Activated naive CD4-positive, alpha-beta T cell treated with anti-CD3 and anti-CD28 coated beads, Interleukin-2, amount 50 U/mL, for 24 hours (primary cell): ENCODE measurements around the gene DCP2.

Experiments used
- H3K27ac Mint-ChIP-seq: one replicate; pipeline ENCODE4 v1.8.0; 2021; ENCODE audit warnings: mild to moderate bottlenecking, mixed read lengths
- H3K27me3 Mint-ChIP-seq: one replicate; pipeline ENCODE4 v1.8.0; 2021; ENCODE audit warnings: mixed read lengths
- H3K36me3 Mint-ChIP-seq: one replicate; pipeline ENCODE4 v1.8.0; 2021; ENCODE audit warnings: mixed read lengths
- H3K4me1 Mint-ChIP-seq: one replicate; pipeline ENCODE4 v1.8.0; 2021; ENCODE audit warnings: mixed read lengths
- H3K4me3 Mint-ChIP-seq: one replicate; pipeline ENCODE4 v1.8.0; 2021; ENCODE audit warnings: mild to moderate bottlenecking, mixed read lengths
- H3K9me3 Mint-ChIP-seq: one replicate; pipeline ENCODE4 v1.8.0; 2021; ENCODE audit warnings: mixed read lengths

The DCP2 gene

DNA sequence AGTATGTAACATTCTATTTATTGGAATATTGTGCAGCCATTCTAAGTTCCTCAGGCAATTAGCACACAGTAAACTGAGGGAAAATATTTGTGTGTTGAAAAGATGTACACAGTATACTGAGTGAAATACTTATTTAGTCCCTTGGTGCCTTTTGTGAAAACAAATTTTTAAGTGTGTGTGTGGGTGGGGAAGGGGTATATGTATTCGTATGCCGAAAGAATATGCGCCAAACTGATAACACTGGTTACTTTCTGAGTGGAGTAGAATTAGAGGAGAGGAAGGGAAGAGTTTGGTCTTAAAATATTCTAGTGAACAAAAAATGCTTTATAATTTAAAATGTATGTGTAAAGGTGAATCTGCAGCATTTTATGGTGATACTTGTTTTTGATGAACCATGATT is 3.1 kb downstream of the DCP2 start:
- Mint-ChIP-seq H3K4me1 (peaks cover 75% of the 10 kb centered on the region), H3K27ac (peak overlapping the region; percentile 92), H3K4me3 (peak overlapping the region; percentile 83), H3K27me3 (no peaks in the 10 kb centered on the region), H3K9me3 (no peaks in the 10 kb centered on the region), H3K36me3 (peaks cover 12% of the 10 kb centered on the region)

DNA sequence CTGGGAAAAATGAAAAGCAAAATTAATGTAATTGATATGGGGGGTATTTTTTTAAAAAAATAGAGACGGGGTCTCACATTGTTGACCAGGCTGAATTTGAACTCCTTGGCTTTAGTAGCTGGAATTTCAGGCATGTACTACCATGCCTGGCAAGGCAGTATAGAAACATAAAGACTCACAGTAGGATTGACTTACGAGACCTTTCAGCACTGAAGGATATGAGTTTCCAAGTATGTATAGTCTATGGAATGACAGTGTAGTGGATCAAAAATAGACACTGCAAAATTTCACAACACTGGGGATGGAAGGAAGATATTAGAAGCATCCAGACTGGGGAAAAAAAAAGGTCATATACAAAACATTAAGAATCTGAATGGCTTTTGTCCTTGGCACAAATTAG is 6.8 kb downstream of the DCP2 start:
- Mint-ChIP-seq H3K9me3 (no peaks in the 10 kb centered on the region), H3K4me1 (peaks cover 77% of the 10 kb centered on the region), H3K27me3 (no peaks in the 10 kb centered on the region), H3K27ac (no peak overlapping the region), H3K4me3 (no peak overlapping the region), H3K36me3 (peaks cover 15% of the 10 kb centered on the region)

DNA sequence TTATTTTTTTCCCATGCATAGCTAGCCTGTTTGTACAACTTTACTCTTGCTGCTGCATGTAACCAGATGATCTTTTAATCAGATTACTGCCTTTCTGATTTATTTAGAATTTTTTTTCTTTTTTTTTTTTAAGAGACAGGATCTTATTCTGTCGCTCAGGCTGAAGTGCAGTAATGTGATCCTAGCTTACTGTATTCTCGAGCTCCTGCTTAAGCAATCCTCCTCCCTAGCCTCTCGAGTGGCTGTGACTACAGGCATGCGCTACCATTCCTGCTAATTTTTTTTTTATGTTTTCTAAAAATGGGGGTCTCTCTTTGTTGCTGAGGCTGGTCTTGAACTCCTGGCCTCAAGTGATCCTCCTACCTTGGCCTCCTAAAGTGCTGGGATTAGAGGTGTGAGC is 9.6 kb downstream of the DCP2 start:
- Mint-ChIP-seq H3K9me3 (no peaks in the 10 kb centered on the region), H3K36me3 (peaks cover 19% of the 10 kb centered on the region), H3K27ac (no peak overlapping the region), H3K27me3 (no peaks in the 10 kb centered on the region), H3K4me1 (peaks cover 75% of the 10 kb centered on the region), H3K4me3 (no peak overlapping the region)

DNA sequence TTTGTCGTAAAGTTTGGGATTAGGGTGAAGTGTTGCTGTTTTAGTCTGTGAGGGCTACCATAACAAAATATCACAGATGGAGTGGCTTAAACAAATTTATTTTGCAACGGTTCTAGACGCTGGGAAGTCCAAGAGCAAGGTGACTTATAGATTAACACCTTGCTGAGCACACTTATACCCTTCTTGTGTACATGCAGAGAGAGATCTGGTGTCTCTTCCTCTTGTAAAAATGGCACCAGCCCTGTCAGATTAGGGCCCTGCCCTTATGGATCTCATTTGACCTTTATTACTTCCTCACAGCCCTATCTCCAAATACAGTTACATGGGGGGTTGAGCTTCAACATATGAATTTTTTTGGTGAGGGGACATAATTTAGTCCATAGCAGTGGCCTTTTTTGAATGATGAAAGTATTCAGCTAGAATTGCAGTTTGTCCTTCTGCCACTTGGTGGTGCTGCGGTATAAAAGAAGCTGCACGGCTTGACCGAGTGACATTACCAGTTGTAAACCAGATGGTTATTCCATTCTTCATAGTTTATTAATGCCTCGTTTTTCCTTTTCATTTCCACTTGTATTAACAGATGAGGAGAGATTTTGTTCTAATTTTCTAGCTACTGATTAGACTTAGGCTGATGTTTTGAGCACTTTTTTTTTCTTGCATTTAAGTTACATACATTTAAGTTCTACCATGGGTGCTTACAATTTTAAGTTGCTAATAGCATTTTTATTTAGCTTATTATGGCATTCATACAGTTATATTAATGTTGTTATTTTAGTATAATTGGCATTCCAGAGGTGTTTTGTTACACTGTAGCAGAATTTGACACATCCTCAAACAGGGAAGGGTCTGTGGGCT is 19.4 kb downstream of the DCP2 start:
- Mint-ChIP-seq H3K27ac (no peak overlapping the region), H3K36me3 (peaks cover 7% of the 10 kb centered on the region), H3K27me3 (no peaks in the 10 kb centered on the region), H3K9me3 (no peaks in the 10 kb centered on the region), H3K4me3 (no peak overlapping the region), H3K4me1 (peaks cover 33% of the 10 kb centered on the region)

DNA sequence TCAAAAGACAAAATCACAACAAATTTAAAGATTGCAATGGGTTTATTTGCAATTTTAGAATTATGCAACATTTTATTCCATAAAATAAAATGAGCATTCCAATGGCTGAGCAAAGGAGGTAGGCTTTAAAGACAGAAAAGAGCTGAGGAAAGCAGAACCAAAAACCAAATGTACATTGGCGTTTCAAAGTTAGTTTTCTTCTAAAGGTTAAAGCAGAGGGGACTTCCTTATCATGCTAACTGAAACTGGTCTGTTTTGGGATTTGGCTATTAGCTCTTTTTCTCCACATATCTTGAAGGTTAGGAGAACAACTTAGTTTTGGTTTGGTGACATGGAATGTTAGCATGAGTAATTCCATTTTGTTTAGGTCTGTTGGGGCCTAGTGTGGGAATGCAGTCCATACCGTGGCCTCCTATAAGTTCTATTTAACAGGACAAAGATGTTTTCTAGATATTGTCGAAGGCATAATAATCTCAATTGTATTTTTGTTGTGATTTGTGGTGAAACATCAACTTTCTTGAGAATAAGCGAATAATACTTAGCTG is 20.3 kb downstream of the DCP2 start:
- Mint-ChIP-seq H3K4me1 (peaks cover 27% of the 10 kb centered on the region), H3K27ac (no peak overlapping the region), H3K9me3 (no peaks in the 10 kb centered on the region), H3K36me3 (peaks cover 10% of the 10 kb centered on the region), H3K27me3 (no peaks in the 10 kb centered on the region), H3K4me3 (no peak overlapping the region)

DNA sequence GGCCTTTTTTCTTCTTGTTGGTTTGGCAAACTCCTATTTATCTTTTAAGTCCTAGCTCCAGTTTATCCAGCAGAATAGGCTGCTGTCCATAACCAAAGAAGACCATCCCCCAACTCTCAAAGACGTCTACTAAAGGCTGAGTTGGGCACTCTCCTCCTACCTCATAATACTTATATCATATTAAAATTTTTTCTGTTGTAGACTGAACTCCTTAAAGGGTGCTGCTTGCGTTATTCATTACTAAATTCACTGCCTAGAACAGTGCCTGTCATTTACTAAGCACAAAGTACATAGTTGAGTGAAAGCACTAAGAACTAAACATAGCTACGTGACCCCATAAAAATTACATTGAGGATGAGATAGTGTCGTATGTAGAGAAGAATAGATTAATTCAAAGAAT is 21.7 kb downstream of the DCP2 start:
- no peaks in the 10 kb centered on the region for H3K9me3 Mint-ChIP-seq
- H3K4me1 Mint-ChIP-seq: peaks cover 25% of the 10 kb centered on the region
- no peaks in the 10 kb centered on the region for H3K27me3 Mint-ChIP-seq
- peaks cover 13% of the 10 kb centered on the region for H3K36me3 Mint-ChIP-seq
- peak overlapping the region; percentile 62 for H3K27ac Mint-ChIP-seq
- no peak overlapping the region for H3K4me3 Mint-ChIP-seq

DNA sequence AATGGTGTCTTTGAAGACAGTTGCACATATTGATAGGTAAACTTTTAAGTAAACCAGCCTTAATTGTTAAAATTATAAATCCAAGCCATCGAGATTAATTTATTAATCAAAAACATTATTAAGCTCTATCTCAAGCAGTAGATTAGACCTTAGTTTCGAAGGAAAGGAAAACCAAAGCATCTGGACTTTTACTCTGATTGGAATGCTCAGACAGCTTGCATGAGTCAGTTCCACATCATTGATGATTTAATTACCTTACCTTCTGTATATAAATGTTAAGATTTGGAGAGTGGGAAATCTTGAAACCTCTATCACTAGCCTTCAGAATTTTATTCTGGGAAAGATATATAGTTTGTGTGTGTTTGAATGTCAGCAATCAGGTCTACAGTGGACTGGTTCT is 23.9 kb downstream of the DCP2 start:
- Mint-ChIP-seq H3K27ac (no peak overlapping the region), H3K36me3 (peaks cover 13% of the 10 kb centered on the region), H3K27me3 (no peaks in the 10 kb centered on the region), H3K4me3 (no peak overlapping the region), H3K9me3 (no peaks in the 10 kb centered on the region), H3K4me1 (peaks cover 26% of the 10 kb centered on the region)

DNA sequence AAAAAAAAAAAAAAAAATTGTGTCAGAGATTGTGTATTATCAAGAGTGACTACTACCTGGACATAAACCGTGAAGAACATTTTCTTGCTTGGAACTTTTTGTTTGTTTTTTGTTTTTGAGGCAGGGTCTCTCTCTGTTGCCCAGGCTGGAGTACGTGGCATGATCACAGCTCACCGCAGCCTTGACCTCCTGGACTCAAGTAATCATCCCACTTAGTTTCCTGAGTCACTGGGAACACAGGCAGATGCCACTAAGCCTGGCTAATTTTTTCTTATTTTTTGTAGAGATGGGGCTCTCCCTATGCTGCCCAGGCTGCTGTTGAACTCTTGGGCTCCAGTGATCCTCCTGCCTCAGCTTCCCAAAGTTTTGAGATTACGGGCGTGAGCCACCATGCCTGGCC is 25.8 kb downstream of the DCP2 start:
- no peak overlapping the region for H3K27ac Mint-ChIP-seq
- H3K27me3 Mint-ChIP-seq: no peaks in the 10 kb centered on the region
- H3K4me1 Mint-ChIP-seq: peaks cover 18% of the 10 kb centered on the region
- H3K9me3 Mint-ChIP-seq: no peaks in the 10 kb centered on the region
- H3K36me3 Mint-ChIP-seq: peaks cover 15% of the 10 kb centered on the region
- H3K4me3 Mint-ChIP-seq: no peak overlapping the region

DNA sequence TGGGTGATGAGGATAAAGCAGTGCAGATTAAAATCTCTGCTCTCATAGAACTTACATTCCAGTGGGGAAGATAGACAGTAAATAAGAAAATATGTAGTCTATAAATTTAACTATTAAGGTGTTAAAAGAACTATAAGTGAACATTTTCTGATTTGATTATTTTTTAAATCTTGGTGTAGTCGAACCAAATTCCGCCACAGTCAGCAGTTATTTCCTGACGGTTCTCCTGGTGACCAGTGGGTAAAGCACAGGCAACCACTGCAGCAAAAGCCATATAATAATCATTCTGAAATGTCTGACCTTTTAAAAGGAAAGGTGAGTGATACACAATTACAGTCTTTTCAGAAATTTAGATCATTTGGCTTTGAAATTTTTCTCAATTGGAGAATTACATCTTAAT is 27.2 kb downstream of the DCP2 start:
- Mint-ChIP-seq H3K4me3 (no peak overlapping the region), H3K27ac (no peak overlapping the region), H3K4me1 (peaks cover 13% of the 10 kb centered on the region), H3K27me3 (no peaks in the 10 kb centered on the region), H3K36me3 (peaks cover 19% of the 10 kb centered on the region), H3K9me3 (no peaks in the 10 kb centered on the region)

DNA sequence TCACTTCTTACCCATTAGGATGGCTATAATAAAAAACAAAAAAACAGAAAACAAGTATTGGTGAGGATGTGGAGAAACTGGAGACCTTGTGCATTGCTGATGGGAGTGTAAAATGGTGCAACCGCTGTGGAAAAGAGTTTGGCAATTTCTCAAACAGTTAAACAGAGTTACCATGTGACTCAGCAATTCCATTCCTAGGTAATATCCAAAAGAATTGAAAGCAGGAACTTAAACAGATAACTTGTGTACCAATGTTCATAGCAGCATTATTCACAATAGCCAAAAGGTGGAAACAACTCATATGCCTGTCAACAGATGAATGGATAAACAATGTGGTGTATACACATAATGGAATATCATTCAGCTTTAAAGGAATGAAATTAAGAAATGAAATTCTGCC is 28.9 kb downstream of the DCP2 start:
- H3K4me3 Mint-ChIP-seq: no peak overlapping the region
- no peaks in the 10 kb centered on the region for H3K27me3 Mint-ChIP-seq
- H3K9me3 Mint-ChIP-seq: no peaks in the 10 kb centered on the region
- H3K27ac Mint-ChIP-seq: no peak overlapping the region
- H3K36me3 Mint-ChIP-seq: peaks cover 24% of the 10 kb centered on the region
- peaks cover 11% of the 10 kb centered on the region for H3K4me1 Mint-ChIP-seq

DNA sequence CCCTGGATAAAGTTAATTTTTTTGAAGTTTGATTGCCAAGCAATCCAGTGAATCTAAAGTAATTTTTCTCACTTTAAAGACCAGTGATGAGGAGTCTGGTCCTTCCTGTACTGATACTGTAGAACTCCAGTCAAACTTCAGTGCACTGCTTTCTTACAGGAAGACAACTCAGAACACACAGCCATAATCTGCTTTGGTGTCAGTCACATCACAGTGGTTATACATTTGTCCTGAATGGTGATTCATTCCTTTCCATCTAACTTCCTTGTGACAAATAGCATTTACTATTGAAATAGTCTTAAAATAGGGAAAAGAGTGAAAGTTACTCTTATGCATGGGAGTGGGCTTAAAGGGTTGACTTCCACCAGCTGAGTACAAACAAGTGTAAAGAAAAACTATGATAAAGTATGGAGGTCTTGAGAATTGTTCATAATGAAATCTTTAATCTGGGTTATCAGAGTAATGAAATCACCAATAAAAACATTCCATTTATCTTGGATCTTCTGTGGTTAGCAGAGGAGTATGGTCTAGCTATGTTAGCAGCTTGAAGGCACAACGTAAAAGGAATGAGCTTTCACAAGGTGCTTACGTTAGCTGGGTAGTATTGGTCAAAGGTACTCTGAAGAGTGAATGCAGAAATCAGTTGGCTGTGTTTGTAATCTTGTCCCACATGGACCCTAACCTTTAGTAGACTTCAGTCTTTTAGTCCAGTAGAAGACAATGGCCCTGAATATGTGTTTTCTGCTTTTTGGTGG is 41.5 kb downstream of the DCP2 start:
- H3K9me3 Mint-ChIP-seq: no peaks in the 10 kb centered on the region
- peaks cover 4% of the 10 kb centered on the region for H3K36me3 Mint-ChIP-seq
- no peaks in the 10 kb centered on the region for H3K27me3 Mint-ChIP-seq
- H3K4me3 Mint-ChIP-seq: no peak overlapping the region
- H3K27ac Mint-ChIP-seq: no peak overlapping the region
- H3K4me1 Mint-ChIP-seq: peaks cover 77% of the 10 kb centered on the region

DNA sequence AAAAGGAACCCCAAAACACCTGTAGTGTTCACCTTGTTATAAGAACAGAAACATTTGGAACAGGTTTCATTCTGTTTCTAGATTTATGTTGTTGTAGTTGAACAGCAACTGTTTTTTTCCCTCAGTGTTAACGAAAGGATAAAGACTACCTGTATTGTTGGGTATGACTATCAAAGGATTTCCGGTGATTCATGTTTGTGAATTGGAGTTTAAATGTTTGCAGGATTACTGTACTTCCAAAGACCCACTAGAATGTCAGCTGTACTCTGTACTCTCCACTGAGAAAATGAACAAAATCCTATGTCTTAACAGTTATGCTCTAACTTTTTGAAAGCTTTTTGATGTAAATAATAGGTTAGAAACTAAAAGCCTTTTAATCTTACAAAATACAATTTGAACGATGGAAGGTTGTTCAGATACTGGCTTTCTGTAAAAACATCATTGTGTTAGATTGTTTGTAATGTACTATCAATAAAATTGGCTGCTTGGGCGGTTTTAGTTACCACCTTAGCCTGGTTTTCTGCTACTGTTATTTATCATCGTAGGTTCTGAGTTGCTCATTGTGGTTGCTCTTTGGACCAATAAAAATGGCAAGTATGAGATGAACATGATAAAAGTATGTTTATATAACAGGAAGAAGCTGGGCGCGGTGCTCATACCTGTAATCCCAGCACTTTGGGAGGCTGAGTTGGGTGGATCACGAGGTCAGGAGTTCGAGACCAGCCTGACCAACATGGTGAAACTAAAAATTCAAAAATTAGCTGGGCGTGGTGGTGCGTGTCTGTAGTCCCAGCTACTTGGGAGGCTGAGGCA is 44.1 kb downstream of the DCP2 start:
- no peaks in the 10 kb centered on the region for H3K9me3 Mint-ChIP-seq
- H3K36me3 Mint-ChIP-seq: peaks cover 4% of the 10 kb centered on the region

DNA sequence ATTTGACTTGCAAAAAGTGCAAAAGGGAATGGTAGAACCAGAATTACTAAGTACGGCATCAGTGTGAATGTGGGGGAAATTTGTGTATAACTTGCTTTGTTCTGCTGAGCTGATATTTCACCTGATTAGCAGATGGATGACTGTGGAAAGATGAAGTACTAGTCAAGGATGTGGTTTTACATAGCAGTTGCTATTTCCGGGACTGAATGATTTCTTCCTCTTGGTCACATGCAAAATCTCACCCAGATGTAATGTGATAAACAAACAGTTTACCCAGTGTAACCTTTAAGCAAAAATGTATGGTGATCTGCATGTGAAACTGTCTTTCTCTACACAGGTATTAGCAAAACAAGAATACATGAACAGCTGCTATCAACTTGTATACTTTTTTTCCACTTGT is 46.1 kb downstream of the DCP2 start:
- peaks cover 5% of the 10 kb centered on the region for H3K36me3 Mint-ChIP-seq
- peaks cover 66% of the 10 kb centered on the region for H3K4me1 Mint-ChIP-seq
- no peaks in the 10 kb centered on the region for H3K9me3 Mint-ChIP-seq
- H3K4me3 Mint-ChIP-seq: peak overlapping the region; percentile 69
- no peaks in the 10 kb centered on the region for H3K27me3 Mint-ChIP-seq
- H3K27ac Mint-ChIP-seq: peak overlapping the region; percentile 86

More for the DNA sequence above, 44.1 kb downstream of the DCP2 start:
- Mint-ChIP-seq H3K4me1 (peaks cover 78% of the 10 kb centered on the region), H3K27ac (peak overlapping the region; percentile 85), H3K27me3 (no peaks in the 10 kb centered on the region), H3K4me3 (peak overlapping the region; percentile 1)

DNA sequence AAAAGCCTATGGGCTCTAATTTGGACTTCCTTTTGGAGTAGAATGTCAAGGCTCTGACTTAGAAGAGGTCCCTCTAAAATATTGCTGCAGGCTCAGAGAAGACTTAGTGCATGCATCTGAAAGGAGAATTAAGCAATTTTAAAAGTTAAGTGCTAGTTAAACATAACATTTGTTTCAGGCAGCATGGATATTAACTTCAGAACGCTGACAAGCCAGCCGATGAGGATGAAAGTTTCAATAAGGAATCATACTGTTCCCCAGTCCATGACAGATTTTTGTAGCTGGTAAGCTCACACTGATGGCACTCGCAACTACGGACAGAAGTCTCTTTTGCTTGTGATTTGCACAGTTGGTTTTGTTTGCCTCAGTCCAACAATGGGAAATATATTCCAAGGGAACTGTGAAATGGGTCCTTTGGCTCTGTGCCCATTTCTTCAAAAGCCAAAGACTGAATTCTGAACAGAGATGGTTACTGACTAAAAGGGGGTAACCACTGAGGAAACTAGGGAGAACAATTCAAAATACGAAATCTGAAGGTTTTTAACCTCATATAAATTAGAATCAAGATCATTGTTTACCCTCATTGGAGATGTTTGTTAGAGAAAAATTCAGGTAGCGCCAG is 47.6 kb downstream of the DCP2 start:
- Mint-ChIP-seq H3K27me3 (no peaks in the 10 kb centered on the region), H3K4me3 (no peak overlapping the region), H3K36me3 (peaks cover 5% of the 10 kb centered on the region), H3K4me1 (peaks cover 51% of the 10 kb centered on the region), H3K9me3 (no peaks in the 10 kb centered on the region), H3K27ac (peak overlapping the region; percentile 62)

DNA sequence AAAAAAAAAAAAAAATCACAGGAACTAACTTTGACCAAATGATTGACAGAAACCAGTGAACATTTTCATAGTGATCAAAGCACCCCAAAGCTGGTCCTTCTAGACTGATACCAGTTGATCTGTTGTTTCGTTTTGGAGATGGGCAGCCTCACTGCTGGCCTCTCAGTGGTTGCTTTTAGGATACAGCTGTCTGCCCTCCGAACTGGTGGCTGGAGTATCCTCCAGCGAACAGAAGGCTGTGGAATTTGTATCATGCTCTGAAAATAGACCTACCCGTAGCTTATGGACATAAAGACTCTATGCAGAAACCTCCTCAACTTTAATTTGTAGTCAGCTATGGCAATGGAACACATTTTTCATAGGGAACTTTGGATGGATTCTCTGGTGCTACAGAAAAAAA is 49.0 kb downstream of the DCP2 start:
- peaks cover 7% of the 10 kb centered on the region for H3K36me3 Mint-ChIP-seq
- H3K4me1 Mint-ChIP-seq: peaks cover 37% of the 10 kb centered on the region
- no peaks in the 10 kb centered on the region for H3K27me3 Mint-ChIP-seq
- H3K9me3 Mint-ChIP-seq: no peaks in the 10 kb centered on the region
- H3K4me3 Mint-ChIP-seq: no peak overlapping the region
- H3K27ac Mint-ChIP-seq: no peak overlapping the region
